Measurements from ENCODE around the gene CDKAL1. TPM values are rescaled to one million over a fixed set of nuclear protein-coding genes. Genes with fewer than 3 reads are reported as not detected.

Gene CDKAL1
- total and polyA plus RNA-seq, 2 donors (not counting 3 experiments of a cell fraction or from before 2014, with no cell fraction given): 6.1 to 20.5 TPM

- TF ChIP-seq MYC (IDR thresholded peaks at IDR 0.05; ENCODE audit: low read depth, low read length) (no peak), FOS (IDR thresholded peaks at IDR 0.05; ENCODE audit: borderline replicate concordance, insufficient read depth, low read length) (no peak), POLR2AphosphoS5 (IDR thresholded peaks at IDR 0.05; ENCODE audit: insufficient read depth, low read depth, low read length) (no peak), GATA2 (IDR thresholded peaks at IDR 0.05; ENCODE audit: insufficient read depth, insufficient read length, low read depth, low read length) (no peak), CTCF (IDR thresholded peaks at IDR 0.05; ENCODE audit: extremely low read depth in 1 of 2, insufficient read depth in 1 of 2, low read depth in 1 of 2, low read length in 2 of 2) (no peak), POLR2A (IDR thresholded peaks at IDR 0.05; ENCODE audit: low read depth, low read length) (no peak), MAX (IDR thresholded peaks at IDR 0.05; ENCODE audit: insufficient read depth, insufficient read length) (no peak), JUN (IDR thresholded peaks at IDR 0.05; ENCODE audit: borderline replicate concordance, insufficient read depth, insufficient read length, low read depth) (no peak), EZH2 (IDR thresholded peaks at IDR 0.05; ENCODE audit: borderline replicate concordance, low read depth, low read length, severe bottlenecking) (no peak)
- FAIRE-seq (no peak), DNase-seq (ENCODE audit: low read depth, low spot score) (no peak)
- CTCF ChIA-PET: no interaction called here
- Histone ChIP-seq H2AFZ (ENCODE audit: low read depth, low read length) (no peak overlapping the region), H3K9me1 (replicated peaks; ENCODE audit: control insufficient read depth, extremely low read depth, insufficient read depth, low read length) (no peaks in the 10 kb centered on the region), H3K9ac (replicated peaks; ENCODE audit: extremely low read depth, insufficient read depth, low read length) (no peak overlapping the region), H3K4me1 (ENCODE audit: control insufficient read depth, extremely low read depth, insufficient read depth, low read length) (no peaks in the 10 kb centered on the region), H3K27me3 (ENCODE audit: control insufficient read depth in 2 of 2, insufficient read depth in 2 of 2, low read length in 2 of 2) (no peaks in the 10 kb centered on the region), H3K4me2 (ENCODE audit: insufficient read depth, low read length) (no peak overlapping the region), H3K9me3 (replicated peaks; ENCODE audit: control insufficient read depth, insufficient read depth, low read length) (no peaks in the 10 kb centered on the region), H3K27ac (ENCODE audit: insufficient read depth, low read depth, low read length) (no peak overlapping the region), H4K20me1 (replicated peaks; ENCODE audit: control insufficient read depth, extremely low read depth, insufficient read depth, low read length) (no peaks in the 10 kb centered on the region), H3K79me2 (ENCODE audit: control insufficient read depth, insufficient read depth, low read length) (no peaks in the 10 kb centered on the region), H3K4me3 (replicated peaks in 1 of 3; ENCODE audit: insufficient read depth in 1 of 3, low read depth in 1 of 3, low read length in 3 of 3) (no peak overlapping the region), H3K36me3 (ENCODE audit: control insufficient read depth in 2 of 2, extremely low read depth in 1 of 2, insufficient read depth in 2 of 2, low read length in 2 of 2) (peaks cover 0 to 2% of the 10 kb centered on the region in 2 experiments)
- intact Hi-C loops (cut with micrococcal nuclease): no loop called here
- dilution Hi-C loops (cut with MboI; ENCODE audit: extremely low pct_ligation_motif_present, low sequenced_read_pairs): no loop called here
- BruUV-seq (replicated peaks): no TSS peak
- POLR2A ChIA-PET: no interaction called here
Observed at GRCh38 chr6:21238208-21238607, 704.0 kb downstream of the CDKAL1 start.
